ENCODE results near the gene CETN1.

CETN1 gene

DNA sequence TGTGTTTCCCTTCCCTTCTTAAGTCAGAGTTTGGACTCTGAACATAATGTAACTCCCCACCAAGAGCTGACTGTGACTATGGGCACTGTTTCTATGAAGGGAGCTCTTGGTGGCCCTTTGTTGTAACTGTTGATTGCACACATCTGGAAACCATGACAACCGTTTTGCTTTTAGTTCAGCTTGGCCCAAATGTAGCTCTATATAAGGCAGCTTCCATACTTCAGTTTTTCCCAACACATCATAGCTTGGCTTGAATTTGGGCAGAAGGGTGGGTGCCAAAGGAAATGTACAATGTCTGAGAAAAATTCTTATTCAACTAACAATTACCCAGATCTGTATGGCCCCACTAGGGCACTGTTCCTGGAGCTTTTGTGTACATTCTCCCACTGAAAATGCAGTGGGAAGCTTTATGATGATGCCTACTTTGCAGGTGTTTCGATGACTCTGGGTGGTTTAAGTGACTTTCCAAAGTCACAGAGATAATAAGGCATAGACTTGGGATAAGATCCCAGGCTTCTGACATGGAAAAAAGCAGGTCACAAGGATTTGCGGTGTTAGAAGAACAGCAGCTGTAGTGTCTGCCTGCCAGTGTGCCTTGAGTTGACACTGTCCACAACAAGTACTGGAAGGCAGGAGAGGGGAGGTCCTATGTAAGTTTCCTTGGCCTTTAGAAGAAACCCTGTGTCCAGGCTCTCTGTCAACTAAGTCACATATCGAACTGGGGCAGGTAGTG is 2.4 kb upstream of the CETN1 start:
- DNase-seq: no peak

DNA sequence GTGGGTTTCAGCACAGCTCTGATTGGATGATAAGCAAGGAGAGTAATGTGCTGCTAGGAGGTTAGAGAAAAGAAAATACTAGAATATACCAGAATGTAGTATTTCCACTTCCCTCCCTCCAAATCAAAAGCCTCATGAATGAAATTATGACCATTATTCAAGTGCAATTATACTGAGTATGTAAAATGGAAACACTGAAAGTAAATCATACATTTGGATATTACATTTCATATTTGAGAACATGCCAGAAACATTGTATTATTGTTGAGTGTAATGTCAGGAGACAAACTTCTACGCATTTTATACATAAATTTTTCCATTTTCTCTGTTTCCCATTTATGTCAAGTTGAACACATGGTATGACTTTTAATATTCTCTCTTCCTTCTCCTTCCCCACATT is 942 bp upstream of the CETN1 start:
- DNase-seq: no peak

DNA sequence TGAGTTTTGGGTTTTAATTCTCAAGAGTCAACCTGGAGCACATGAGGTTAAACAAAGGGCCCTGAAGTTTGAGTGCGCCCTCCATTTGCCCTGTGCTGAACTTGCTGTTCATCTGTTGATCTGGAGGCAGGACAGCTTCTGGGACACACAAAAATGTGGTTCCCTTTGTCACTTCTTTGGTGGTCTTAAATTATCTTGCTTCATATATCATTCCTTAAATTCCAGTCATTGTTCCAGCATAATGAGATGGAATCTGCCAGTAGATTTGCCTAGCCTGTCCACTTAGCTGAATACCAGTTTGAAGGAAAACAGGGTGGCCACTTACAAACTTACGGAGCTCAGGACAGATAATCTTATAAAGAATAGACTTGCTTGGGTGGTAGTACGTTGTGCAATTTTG is 916 bp downstream of the CETN1 start:
- DNase-seq: no peak

DNA sequence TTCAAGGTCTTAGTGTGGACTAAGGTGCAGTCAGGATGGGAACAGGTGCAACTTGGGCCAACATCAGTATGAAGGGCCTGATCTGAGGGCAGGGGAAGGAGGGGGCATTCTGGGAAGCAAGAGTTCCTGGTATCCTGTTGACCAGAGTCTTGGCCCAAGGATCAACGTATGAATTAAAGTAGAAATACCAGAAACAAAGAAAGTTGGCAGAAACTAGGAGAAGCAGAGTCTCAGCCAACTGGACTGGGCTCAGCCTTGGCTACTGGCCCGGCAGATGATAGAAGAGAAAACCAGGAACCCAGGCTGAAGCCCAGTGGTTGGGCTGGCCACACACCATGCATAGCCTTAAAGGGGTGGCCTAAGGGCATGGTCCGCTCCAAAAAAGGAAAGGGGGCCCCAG is 2.3 kb downstream of the CETN1 start:
- DNase-seq: no peak

DNA sequence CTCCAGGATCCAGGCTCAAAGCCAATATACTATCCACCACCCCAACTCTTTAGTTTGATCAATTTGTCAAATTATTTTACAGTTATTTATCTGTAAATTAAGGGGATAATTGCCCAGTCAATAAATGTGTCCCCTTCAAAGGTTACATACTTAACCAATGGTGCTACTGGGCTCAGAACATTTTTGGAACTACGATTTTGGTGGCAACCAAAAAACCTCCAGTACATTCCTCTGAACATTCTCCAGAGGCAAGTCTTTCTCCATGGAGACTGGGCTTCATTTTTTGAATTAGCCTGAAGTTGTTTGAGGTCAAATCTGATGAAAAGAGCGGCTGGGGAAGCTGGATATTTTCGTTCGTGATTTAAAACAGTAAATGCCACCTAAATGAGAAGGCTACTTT is 14.9 kb downstream of the CETN1 start:
- DNase-seq: no peak

DNA sequence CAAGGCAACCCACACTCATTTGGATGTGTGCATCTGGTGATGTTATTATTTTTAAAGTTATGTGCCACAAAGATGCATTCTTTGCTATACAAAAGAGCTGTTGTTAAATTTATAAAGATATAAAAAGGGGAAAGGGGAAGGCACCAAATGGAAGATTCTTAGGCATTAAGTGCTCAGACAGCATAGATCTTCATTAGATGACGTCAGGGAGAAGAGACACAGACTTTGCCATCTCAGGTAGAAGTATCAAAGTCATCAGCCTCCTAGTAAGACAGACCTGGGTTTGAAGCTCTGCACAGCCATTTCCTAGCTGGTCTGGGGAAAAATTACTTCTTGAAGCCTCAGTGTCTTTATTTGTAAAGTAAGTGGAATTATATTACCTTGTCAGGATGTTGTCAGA is 15.4 kb downstream of the CETN1 start:
- DNase-seq: no peak

DNA sequence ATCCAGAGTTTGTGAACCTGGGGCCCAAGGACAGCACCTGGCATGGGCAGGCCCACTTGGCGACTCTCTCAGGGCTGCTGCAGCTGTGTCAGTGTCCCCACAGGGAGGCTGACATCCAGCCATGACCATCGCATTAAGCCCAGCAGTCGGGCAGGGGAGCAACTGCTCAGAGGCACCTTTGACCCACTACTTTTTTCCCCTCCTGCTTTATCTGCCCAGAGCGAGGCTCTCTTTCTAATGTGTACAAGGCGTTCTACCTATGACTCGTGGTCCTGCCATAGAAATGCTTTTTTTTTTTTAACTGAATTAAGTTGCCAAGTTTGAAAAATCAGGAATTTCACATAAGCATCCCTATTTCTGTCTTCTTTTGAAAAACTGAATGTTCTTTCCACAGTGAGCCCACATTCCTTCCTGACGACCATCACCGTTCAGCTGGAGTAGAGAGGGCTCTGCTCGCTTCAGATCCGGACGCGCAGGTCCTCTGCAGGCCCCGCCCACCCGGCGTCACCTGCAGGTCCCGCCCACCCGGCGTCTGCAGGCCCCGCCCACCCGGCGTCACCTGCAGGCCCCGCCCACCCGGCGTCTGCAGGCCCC is 16.2 kb downstream of the CETN1 start:
- DNase-seq: no peak

DNA sequence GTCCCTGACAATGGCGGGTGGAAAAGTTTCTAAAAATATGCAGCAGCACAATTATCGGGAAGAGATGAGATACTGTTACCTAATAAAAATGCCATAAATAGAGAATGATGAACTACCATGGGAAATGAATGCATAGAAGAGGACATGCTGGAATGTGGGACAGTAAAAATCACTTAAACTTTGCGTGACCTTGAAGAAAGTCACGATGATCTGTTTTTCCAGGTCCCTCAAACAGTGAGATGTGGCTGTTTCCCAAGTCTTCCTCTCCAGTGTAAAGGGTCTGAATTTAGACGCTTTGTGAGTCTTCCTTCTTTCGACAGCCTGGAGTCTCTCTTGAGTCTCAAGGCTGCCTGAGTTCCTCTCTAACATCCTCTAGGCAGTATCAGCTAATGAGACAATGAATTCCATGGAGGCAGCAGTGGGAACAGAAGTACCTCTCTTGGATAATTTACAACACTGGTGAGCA is 18.0 kb downstream of the CETN1 start:
- DNase-seq: no peak

DNA sequence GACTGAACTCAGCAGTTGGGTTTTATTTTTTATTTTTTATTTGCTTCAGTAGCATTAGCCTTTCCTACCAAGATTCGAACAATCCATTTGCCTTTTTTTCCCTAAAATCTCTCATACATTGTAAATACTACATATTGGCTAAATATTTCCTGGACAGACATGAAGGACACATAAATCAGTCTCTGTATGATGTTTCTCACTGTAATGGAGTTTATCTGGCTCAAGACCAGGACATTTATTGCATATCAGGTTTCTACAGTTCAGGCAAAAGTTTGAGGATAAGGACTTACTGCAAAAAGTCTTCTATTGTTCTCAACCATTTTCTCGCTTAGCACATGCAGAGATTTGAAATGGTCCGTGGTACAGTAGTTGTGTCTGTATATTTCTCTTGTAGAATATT is 19.9 kb downstream of the CETN1 start:
- no peak for DNase-seq

DNA sequence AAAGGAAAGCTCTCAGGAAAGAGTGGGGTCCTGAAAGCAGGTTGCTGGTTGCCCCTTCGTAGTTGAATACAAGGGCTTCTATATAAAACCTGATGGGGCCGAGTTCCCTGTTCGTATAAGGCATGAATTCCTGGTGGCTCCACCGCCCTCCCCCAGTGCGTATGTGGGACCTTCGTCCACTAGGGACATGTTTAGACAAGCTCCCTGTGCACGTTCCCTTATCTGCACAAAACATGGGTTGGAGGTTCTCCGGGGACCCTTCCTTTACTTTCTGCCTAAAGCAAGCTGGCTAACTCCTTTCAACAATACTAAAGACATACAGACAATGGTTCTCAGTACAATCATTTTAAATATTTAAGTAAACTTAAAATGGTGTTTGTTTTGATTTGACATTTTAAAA is 24.6 kb downstream of the CETN1 start:
- no peak for DNase-seq

DNA sequence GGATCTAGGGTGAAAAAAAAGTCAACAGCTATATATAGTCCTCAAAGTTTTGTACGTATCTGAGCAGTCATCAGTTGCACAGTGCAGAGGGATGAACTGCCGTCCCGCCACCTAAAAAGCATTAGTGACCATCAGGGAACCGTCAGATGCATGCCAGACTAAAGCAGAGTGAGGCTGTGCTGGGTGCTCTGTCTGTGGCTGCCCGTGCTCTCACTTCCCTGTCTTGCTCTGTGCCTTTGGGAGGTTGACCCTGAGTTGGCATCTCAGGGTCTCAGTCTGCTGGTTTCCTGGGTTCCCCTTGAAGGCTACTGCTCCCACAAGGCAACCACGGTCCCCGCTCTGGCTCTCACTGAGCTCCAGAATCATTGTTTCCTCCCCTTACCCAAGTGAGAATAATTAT is 27.8 kb downstream of the CETN1 start:
- DNase-seq: no peak

DNA sequence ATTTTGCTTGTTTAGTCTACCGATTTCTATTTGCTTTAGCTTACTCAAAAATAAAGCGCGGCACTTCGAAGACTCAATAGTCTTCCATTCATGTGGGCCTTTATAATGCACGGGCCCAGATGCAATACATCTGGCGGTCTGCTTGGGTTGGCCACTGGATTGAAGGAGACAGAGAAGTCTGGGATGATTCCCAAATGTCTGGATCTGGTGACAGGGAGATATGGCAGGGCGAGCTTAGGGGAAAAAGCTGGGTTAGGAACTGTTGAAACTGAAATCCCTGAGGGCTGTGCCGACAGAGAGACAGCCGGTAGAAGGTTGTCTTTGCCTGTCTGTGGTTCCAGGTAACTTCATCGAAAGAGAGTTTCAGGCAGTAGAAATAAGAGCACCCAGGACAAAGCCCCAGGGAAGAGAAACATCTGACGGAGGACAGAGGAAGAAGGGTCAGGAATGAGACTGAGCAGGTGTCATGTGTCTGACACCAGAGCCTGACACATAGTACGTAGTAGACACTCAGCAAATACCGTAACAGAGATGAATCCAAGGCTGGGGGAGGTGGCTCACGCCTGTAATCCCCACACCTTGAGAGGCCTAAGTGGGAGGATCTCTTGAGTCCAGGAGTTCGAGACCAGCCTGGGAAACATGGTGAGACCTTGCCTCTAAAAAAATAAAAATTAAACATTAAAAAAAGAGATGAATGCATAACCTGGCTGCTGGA is 30.2 kb downstream of the CETN1 start:
- no peak for DNase-seq

DNA sequence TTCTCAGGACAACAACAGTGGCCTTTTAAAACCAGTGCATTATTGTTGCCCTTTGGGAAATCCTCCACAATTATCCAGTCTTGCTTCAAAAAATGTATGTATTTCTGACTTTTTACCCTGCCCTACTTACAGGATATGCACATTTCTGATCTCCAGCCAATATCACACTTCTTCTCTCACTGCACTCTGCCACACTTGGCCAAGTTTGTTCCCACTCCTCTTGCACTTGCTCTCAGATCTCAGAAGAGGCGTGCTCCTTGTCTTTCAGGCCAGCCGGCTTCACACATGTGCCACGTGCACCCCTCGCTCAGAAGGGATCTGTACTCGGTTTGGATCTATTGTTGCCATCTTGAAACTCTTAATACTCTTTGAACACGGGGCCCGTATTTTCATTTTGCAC is 32.0 kb downstream of the CETN1 start:
- DNase-seq: no peak

DNA sequence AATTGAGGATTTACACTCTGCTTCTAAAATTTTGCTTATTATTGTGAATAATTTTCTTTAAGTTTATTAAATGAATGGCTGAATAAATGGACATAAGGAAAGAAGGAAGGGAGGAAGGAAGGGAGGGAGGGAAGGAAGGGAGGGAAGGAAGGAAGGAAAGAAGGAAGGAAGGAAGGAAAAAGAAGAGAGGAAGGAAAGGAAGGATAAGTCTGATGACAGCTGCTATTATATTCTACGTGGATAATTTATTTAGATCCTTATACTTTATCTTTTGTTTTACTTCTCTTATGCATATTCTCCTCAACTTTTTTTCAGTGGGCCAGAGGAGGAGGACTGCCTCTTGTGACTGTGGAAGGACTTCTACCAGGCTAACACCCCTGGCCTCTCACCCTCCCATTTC is 34.0 kb downstream of the CETN1 start:
- no peak for DNase-seq

DNA sequence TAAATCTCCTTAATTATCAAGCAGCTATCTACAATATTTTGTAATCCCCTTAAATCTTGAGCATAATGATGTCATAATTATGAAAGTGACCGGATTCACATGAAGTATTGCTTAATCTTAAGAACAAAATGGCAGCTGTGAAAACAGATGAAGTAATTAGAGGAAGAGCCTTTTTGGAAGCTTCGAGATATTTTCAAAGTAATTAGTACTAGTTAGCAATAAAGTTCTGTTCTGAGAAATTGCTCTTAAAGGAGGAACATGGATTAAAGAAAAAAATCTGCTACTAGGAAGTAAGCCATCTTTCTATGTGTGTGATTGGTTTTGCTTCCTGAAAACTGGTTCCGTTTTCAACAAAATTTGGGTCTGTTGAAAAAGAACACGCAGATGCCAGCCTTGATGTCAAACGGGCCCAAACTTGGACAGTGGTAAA is 34.9 kb downstream of the CETN1 start:
- DNase-seq: no peak

DNA sequence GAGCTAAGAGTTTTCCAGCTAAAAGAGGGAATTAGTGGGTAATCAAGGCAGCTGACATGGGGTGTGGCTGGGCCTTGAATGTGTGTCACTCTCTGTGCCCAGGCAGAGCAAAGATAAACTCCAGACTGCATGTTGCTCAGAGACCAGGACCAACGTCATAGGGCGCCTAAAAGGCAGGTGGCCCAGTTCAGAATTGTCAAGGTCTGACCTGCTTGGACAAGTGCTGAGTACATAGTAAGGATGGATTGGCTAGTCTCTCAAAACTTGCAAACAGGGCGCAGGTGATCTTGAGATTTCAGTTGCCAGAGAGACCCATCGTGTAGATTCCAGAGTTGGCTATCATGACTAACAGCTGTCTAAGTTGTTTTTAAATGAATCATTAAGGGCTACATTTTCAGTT is 35.6 kb downstream of the CETN1 start:
- DNase-seq: no peak

DNA sequence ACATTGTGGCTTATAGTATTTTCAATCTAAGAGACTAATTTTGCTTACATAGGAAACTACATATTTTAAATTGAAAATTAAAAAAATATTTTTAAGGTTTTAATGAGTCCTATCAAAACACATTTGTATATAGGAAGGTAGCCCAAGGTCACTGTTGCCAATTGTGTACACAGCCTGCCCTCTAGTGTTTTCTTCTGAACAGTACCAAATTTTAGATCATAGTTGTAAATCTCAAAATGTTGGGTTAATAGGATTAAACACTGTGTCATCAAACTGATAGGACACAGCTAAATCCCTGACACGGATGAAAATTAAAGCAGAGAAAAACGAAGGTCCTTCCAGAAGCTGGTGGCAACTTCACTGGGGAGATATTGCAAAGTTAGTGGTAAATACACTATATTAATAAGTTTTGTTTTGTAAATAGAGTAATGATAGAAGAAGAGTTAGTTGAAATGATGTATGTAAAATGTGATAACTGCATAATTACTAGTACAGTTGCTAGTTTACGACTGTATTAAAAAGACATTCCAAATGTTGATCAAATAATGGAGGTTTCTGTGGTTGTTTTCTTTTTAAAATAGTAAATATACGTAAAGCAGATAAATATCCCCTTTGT is 36.3 kb downstream of the CETN1 start:
- peak; percentile 29 for DNase-seq

DNA sequence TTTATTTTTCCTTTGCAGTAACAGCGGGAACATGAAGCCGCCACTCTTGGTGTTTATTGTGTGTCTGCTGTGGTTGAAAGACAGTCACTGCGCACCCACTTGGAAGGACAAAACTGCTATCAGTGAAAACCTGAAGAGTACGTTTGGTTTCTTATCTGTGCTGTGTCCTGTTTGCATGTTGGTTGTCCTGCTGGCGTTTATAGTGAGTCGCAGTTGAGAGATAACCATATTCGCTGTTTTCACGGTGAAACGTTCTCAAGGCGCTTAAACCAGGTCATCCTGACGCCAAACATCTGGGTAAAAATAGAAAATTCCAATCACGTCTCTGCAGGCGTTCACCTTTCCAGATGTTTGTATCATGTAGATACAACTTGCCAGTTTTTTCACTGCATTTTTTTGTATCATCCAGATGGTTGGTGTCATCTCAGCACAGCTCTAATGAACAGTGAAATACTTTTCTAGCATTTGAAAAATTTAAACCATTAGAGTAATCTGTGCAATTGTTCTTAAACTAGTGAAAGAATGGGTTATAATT is 37.9 kb downstream of the CETN1 start:
- no peak for DNase-seq

DNA sequence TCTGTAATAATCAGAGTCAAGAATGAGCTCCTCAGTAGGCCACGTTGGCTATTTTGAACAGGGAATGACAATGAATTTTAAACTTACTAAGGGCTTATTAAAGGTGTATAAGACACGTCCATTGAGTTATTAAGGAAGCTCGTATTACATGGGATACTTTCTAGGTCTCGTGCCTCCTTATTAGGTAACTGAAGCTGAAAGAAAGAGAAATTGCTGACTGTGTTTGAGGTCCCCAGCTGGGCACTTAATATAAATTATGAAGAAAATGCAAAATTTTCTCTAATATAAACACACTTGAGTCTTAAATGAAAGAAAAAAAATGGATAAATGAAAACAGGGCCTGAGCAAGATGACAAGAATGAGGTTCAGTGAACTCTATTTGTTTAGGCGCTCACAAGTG is 38.4 kb downstream of the CETN1 start:
- no peak for DNase-seq

DNA sequence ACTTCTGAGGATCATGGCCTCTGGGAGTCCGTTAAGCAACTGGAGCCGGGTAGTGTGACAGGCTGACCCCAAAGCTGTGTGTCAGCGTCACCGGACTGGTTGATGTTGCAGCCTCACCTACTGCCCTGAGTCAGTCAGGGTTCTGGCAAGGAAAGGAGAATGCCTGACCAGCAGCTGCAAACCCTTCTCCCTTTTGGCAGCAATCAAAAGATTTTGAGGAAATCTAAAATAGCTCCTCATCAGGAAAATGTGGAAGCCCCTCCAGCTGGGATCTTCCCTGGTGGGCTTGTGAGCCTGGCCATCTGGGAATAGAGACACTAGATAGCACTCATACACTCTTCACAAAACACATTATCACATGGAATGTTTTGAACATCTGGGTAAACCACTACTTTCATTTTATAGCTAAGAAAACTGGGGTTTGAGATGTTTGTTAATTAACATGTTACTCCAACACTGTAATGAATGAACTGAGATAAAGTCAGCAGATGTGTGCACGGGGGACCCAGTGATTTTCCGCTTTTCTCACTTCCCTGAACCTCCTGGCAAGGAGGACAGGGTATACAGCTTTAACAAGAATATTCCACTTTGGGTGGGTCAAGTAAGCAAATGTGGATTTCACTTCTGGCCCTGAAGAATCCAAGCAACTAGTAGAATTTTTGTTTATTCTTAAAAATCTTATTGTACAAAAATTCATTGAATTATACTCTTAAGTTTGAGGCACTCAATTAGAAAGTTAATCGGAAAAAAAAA is 41.3 kb downstream of the CETN1 start:
- DNase-seq: no peak

DNA sequence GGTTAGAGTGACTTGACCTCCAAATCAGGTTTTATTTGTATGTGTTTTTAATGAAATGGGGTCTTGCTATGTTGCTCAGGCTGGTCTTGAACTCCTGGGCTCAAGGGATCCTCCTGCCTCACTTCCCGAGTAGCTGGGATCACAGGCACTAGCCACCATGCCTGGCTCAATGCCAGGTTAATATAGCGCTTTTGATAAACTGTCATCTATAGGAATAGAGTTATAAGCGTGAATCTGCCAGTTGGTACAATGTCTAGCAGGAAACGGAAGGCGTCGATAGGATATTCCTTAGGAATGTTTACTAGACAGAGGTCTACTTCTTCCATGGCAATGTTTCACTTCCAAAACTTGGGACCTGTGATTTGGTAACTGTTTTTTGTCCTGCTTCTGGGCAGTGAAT is 42.1 kb downstream of the CETN1 start:
- DNase-seq: no peak

DNA sequence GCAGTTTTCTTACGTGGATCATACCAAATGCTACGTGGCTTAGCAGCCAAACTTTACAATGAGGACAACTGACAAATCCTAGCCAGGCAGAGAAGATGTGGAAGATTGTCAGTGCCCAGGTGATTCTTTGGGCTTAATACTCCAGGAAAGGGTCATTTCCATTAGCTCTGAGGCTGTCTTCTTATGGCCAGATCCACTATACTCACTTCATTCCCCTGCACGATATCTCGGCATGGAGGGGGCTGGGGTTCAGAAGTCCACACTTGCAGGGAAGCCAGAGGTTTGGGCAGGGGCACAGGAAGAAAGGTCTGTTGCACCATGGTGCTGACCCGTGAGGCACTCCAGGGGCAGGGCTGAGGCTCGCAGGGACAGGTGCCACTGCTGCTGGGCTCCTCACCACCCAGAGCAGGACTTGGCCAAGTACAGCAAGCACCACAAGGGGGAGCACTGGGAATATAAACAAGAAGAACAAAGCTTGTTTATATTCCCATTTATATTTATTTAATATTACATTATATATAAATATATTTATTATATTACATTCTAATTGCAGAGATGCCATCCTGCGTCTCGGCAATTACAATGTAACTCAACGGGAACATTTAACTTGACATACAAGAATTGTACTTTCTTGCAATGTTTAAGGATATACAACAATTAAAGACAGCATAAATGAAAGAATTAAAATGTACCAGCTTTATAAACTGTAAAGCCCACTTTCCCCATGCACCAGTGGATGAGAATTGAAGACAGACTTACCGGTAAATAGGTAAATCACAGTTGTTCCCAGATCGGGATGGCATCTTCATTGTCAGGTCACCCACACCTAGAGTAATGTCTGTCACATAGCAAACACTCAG is 43.8 kb downstream of the CETN1 start:
- DNase-seq: peak; percentile 71
